GM10847 (cell line): Measurements from ENCODE around the gene TMEM17.

Experiments
- POLR2A ChIP-seq: IDR thresholded peaks from 2 replicates; pipeline ENCODE4 v1.6.1; 2011; ENCODE audit not compliant: insufficient read length; ENCODE audit errors: extremely low read depth

Gene TMEM17

GRCh38 chr2:62467100-62467474 is 38.9 kb downstream of the TMEM17 start:
- no peak for TF ChIP-seq POLR2A

- no peak for TF ChIP-seq POLR2A
These were observed 39.5 kb downstream of the TMEM17 start for GRCh38 chr2:62466503-62466854.

- TF ChIP-seq POLR2A: no peak
These were observed 40.1 kb downstream of the TMEM17 start for GRCh38 chr2:62465741-62466502.

- no peak for TF ChIP-seq POLR2A
These were observed 40.8 kb downstream of the TMEM17 start for GRCh38 chr2:62465039-62465740.

GRCh38 chr2:62464221-62465007 is 41.6 kb downstream of the TMEM17 start:
- no peak for TF ChIP-seq POLR2A

GRCh38 chr2:62462211-62462610 is 43.8 kb downstream of the TMEM17 start:
- TF ChIP-seq POLR2A: no peak

DNA sequence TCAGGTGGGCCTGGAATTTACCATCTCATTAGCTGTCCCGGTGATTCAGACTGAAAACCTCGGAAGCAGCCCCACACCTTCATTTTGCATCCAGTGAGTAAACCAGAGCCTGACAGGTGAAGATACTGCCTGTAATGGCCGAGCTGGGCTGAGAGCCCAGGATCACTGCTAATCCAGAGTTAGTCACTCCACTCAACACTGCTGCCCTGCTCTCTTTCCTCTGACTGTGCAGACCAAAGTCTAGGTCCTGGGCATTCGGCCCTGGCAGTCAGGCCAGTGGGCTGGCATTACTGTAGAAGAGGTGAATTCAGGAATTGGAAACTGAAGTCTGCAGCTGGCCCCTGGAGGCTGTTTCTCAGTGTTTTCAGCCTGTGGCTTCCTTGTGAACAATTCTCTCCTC is 44.3 kb downstream of the TMEM17 start:
- no peak for TF ChIP-seq POLR2A

GRCh38 chr2:62461017-62461553 is 44.9 kb downstream of the TMEM17 start:
- TF ChIP-seq POLR2A: no peak

DNA sequence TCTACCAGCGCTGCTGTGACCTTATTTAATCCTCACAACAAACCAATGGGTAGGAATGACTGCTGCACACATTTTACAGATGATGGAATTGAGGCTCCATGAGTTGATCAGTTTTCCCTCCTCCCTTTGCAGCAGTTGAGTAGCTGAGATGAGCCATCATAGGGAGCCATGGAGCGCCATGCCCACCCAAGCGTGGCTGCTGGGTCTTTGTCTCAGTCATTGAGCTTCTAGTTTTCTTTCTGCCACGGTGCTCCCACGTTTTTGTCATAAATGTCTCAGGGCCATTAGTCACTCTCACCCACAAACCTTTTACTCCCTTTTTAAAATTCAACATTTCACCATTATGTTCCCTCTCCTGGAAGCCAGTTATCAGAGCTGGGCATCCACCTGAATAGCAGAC is 45.8 kb downstream of the TMEM17 start:
- no peak for TF ChIP-seq POLR2A

DNA sequence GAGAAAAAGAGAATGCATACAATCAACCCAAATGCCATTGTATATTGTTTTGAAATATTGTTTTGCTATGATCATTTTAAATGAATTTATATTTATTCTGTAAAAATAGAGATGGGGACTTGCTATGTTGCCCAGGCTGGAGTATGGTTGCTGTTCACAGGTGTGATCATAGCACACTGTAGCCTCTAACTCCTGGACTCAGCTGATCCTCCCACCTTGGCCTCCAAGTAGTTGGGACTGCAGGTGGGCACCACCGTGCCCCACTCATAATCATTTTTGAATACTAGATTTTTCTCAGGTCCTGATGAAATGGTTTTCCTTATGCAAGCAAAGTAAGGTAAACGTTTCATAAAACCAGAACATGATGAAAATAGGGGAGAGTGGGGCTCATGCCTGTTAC is 46.3 kb downstream of the TMEM17 start:
- no peak for TF ChIP-seq POLR2A

- TF ChIP-seq POLR2A: no peak
These were observed 46.9 kb downstream of the TMEM17 start for GRCh38 chr2:62459106-62459505.

DNA sequence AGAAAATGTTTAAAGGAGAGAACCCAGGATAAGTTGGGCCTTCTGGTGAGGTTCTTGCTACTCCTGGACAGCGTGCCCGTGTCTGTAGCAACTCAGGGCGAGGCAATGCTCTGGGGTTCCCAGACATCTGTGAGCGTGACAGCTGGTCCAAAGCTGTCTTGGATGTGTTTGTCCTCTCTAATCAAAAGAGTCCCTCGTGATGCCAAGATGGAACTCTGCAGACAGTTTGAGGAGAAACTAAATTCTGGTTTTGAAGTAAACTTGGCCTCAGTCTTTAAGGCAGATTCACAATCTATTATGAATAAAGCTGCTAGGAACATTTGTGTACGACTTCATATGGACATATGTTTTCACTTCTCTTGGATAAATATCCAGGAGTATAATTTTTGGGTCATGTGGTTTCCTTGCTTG is 47.3 kb downstream of the TMEM17 start:
- TF ChIP-seq POLR2A: no peak

DNA sequence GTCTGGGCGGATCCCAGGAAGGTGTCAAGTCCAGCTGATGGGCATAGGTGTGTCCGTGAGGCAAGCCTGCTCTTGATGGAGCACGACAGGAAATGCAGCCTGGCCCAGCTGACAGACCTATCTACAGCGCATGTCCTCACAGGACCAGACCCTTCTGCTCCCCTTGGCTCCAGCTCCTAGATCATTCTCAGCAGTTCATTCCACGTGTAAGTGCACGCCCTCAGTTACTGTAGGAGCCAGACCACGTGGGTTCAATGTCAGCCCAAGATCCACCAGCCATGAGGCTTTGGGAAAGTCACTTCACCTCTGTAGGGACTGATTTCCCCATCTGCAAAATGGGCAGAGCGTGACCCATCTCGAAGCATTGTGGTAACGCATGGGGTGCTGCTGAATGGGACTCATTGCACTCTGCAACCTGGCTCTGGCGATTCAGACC is 47.8 kb downstream of the TMEM17 start:
- TF ChIP-seq POLR2A: no peak

DNA sequence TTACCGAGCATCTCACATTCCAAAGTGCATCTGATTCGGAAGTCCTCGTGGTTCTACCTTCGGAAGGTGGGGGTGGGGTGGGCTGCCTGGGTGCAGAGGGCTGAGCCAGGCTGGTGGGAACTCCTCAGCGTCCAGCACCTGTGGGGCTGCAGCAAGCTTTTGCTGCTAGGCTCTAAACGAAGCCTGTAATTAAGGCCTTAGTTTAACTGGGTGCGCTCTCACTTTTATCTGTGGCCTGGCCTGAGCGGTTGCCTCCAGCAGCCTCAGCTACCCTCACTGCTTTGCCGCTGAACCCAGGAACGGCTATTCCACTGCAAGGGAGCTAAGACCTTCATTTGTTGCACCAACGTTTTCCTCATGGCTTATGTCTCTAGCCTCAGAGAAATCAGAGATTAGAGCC is 48.4 kb downstream of the TMEM17 start:
- TF ChIP-seq POLR2A: no peak

DNA sequence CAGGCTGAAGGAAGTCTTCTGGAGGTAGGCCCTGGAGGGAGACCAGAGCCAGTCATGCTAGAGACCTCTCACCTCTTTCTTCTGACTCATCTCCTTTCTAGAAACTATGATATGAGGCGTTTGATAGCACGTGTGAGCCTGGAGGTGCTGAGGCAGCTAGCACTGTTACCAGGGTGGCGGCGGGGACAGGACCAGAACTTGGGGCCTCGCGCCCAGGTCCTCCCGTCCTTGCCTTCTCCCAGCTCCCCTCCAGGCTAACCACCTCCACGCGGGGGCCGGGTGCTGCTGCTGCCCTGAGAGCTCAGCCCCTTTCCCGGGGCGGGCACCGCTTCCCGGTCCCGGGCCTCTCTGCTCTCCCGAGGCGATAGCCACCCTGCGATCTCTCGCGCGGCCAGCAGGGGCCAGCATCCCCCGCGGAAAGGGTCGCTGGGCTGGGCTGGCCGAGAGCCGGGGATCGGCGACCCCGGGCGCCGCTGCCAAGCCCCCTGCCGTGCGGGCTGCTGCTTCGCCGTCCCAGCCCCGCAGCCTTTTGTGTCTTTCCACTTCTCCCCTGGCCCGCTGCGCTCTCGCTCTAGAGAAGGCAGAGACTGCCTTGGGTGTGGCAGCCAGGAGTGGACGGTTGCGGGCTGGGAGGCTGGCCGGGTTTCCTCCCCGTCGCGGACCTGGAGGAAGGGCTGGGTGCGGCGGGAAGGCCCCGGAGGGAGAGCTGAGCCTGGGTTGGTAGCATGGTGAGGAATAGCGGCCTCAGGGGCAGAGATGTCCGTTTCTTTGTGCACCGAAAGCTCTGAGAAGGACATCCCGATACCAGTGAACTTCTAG is 49.1 kb downstream of the TMEM17 start:
- no peak for TF ChIP-seq POLR2A
